Calu3 (cell line): ENCODE measurements around the gene CXXC1. TPM values are rescaled to one million over a fixed set of nuclear protein-coding genes. Genes with fewer than 3 reads are reported as not detected.

ENCODE experiments used
- BruUV-seq: library from RNA; stranded (reverse); fragments of 400-500 nt; replicated peaks from 2 replicates; lab custom pipeline; 2021; lab: Mats Ljungman, UMichigan
- CTCF ChIA-PET: fragments of 300-600 bp; sonication (Branson Sonifier 250); formaldehyde crosslinking; loops from one replicate; lab custom pipeline; 2022; ENCODE audit warnings: antibody characterized with exemption; lab: Charles Lee
- DNase-seq: peaks from one replicate; pipeline ENCODE4 v3.0.0; 2022
- H3K27ac Mint-ChIP-seq: one replicate; pipeline ENCODE4 v1.8.0; 2022; ENCODE audit warnings: mixed read lengths; ENCODE audit not compliant: unreplicated experiment
- H3K27me3 Mint-ChIP-seq: one replicate; pipeline ENCODE4 v1.8.0; 2022; ENCODE audit warnings: mixed read lengths; ENCODE audit not compliant: unreplicated experiment
- H3K36me3 Mint-ChIP-seq: one replicate; pipeline ENCODE4 v1.8.0; 2022; ENCODE audit warnings: mild to moderate bottlenecking, moderate library complexity, mixed read lengths; ENCODE audit not compliant: insufficient read depth, unreplicated experiment
- H3K4me1 Mint-ChIP-seq: one replicate; pipeline ENCODE4 v1.8.0; 2022; ENCODE audit warnings: mild to moderate bottlenecking, low read depth, mixed read lengths; ENCODE audit not compliant: unreplicated experiment
- H3K4me3 Mint-ChIP-seq: one replicate; pipeline ENCODE4 v1.8.0; 2022; ENCODE audit warnings: mild to moderate bottlenecking, low read depth, moderate library complexity, mixed read lengths; ENCODE audit not compliant: unreplicated experiment
- H3K9me3 Mint-ChIP-seq: one replicate; pipeline ENCODE4 v1.8.0; 2022; ENCODE audit warnings: low read depth, mixed read lengths; ENCODE audit not compliant: unreplicated experiment
- intact Hi-C: fragments of 100-400 bp; cut with micrococcal nuclease; formaldehyde crosslinking; loops from one replicate; pipeline ENCODE4 v1.10.0; 2022; ENCODE audit not compliant: unreplicated experiment
- total RNA-seq: library from RNA; stranded (reverse); gene quantifications from 2 replicates; pipeline ENCODE4 v1.2.3, GENCODE V29; 2022
- TF ChIP-seq, protein P1 (sequence below): fragments of 200-600 bp; IDR thresholded peaks from one replicate; pipeline ENCODE4 v1.8.0; 2022; ENCODE audit warnings: antibody characterized with exemption; ENCODE audit not compliant: unreplicated experiment

Gene CXXC1
- total RNA-seq, 1 experiment from 2014 or later = 75.1 TPM

GRCh38 chr18:50307738-50308470 is 20.4 kb upstream of the CXXC1 start:
- DNase-seq = peak; percentile 88
- TSS peak; percentile 74 for BruUV-seq
- TF ChIP-seq, protein P1, sequence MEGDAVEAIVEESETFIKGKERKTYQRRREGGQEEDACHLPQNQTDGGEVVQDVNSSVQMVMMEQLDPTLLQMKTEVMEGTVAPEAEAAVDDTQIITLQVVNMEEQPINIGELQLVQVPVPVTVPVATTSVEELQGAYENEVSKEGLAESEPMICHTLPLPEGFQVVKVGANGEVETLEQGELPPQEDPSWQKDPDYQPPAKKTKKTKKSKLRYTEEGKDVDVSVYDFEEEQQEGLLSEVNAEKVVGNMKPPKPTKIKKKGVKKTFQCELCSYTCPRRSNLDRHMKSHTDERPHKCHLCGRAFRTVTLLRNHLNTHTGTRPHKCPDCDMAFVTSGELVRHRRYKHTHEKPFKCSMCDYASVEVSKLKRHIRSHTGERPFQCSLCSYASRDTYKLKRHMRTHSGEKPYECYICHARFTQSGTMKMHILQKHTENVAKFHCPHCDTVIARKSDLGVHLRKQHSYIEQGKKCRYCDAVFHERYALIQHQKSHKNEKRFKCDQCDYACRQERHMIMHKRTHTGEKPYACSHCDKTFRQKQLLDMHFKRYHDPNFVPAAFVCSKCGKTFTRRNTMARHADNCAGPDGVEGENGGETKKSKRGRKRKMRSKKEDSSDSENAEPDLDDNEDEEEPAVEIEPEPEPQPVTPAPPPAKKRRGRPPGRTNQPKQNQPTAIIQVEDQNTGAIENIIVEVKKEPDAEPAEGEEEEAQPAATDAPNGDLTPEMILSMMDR = no peak
- intact Hi-C loops = loop anchor here (1.0 kb wide), 1 partner anchor 21 kb away; the partner anchor contains the start of gene CXXC1
- Mint-ChIP-seq H3K27ac (peak overlapping the region; percentile 64), H3K4me3 (peak overlapping the region; percentile 81), H3K36me3 (peaks cover 16% of the 10 kb centered on the region), H3K4me1 (peaks cover 35% of the 10 kb centered on the region), H3K9me3 (no peaks in the 10 kb centered on the region), H3K27me3 (no peaks in the 10 kb centered on the region)
- CTCF ChIA-PET = interaction anchor here (1.2 to 2.6 kb wide), 2 partner anchors 49 to 342 kb away, joined by 3 to 10 read pairs; no protein-coding TSS in a partner anchor

DNA sequence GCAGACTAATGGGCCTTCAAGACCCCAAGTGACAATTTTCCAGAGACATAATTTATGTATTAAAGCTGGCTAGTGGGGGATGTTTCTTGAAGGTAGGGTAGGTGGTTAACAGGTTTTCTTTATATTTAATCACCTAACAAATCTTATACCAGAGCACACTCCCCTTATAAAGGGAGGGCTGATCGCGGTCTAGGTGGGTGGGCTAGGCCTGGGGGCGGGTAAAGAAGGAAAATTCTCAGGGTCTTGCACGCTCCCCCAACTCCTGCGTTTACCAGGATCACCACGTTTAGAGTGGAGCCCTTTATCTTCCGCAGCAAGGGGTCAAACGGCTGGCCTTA is 19.9 kb upstream of the CXXC1 start:
- intact Hi-C loops = no loop called here
- H3K4me3 Mint-ChIP-seq = peak overlapping the region; percentile 81
- H3K27ac Mint-ChIP-seq = peak overlapping the region; percentile 64
- TF ChIP-seq, protein P1 = no peak
- DNase-seq = no peak
- no peaks in the 10 kb centered on the region for H3K9me3 Mint-ChIP-seq
- BruUV-seq = no TSS peak
- peaks cover 16% of the 10 kb centered on the region for H3K36me3 Mint-ChIP-seq
- H3K27me3 Mint-ChIP-seq = no peaks in the 10 kb centered on the region
- CTCF ChIA-PET = interaction anchor here (2.6 kb wide), 1 partner anchor 50 kb away, joined by 10 read pairs; no protein-coding TSS in a partner anchor
- peaks cover 35% of the 10 kb centered on the region for H3K4me1 Mint-ChIP-seq

GRCh38 chr18:50306944-50307343 is 19.5 kb upstream of the CXXC1 start:
- peak overlapping the region; percentile 64 for H3K27ac Mint-ChIP-seq
- intact Hi-C loops = no loop called here

GRCh38 chr18:50301074-50301473 is 13.6 kb upstream of the CXXC1 start:
- no TSS peak for BruUV-seq
- H3K4me1 Mint-ChIP-seq = peaks cover 12% of the 10 kb centered on the region
- H3K36me3 Mint-ChIP-seq = no peaks in the 10 kb centered on the region
- CTCF ChIA-PET = no interaction called here
- no peak overlapping the region for H3K4me3 Mint-ChIP-seq
- DNase-seq = no peak
- H3K27ac Mint-ChIP-seq = no peak overlapping the region
- intact Hi-C loops = no loop called here
- TF ChIP-seq, protein P1 = no peak
- H3K9me3 Mint-ChIP-seq = no peaks in the 10 kb centered on the region
- H3K27me3 Mint-ChIP-seq = no peaks in the 10 kb centered on the region

More at GRCh38 chr18:50306944-50307343, 19.5 kb upstream of the CXXC1 start:
- peak; percentile 22 for DNase-seq
- H3K4me1 Mint-ChIP-seq = peaks cover 35% of the 10 kb centered on the region
- H3K27me3 Mint-ChIP-seq = no peaks in the 10 kb centered on the region
- peak overlapping the region; percentile 81 for H3K4me3 Mint-ChIP-seq
- CTCF ChIA-PET = interaction anchor here (2.6 kb wide), 1 partner anchor 50 kb away, joined by 10 read pairs; no protein-coding TSS in a partner anchor
- H3K36me3 Mint-ChIP-seq = peaks cover 16% of the 10 kb centered on the region
- TF ChIP-seq, protein P1 = no peak
- H3K9me3 Mint-ChIP-seq = no peaks in the 10 kb centered on the region
- BruUV-seq = no TSS peak
